ENCODE measurements around the gene CHRNA1. TPM values are rescaled to one million over a fixed set of nuclear protein-coding genes. Genes with fewer than 3 reads are reported as not detected.

CHRNA1 gene
- total RNA-seq, 1 donor from 2014 or later, result 0.41 TPM

- Mint-ChIP-seq H3K9me3 (ENCODE audit: unreplicated experiment) (no peaks in the 10 kb centered on the region), H3K36me3 (ENCODE audit: low read depth, unreplicated experiment) (no peaks in the 10 kb centered on the region), H3K4me1 (ENCODE audit: unreplicated experiment) (peaks cover 7% of the 10 kb centered on the region), H3K4me3 (ENCODE audit: unreplicated experiment) (no peak overlapping the region), H3K27me3 (ENCODE audit: unreplicated experiment) (no peaks in the 10 kb centered on the region), H3K27ac (ENCODE audit: unreplicated experiment) (no peak overlapping the region)
- TF ChIP-seq CTCF (IDR thresholded peaks at IDR 0.05; ENCODE audit: unreplicated experiment), result no peak
- DNase-seq (ENCODE audit: low spot score), result no peak
These were observed 23.4 kb upstream of the CHRNA1 start for GRCh38 chr2:174787487-174788205.

- no peaks in the 10 kb centered on the region for H3K36me3 Mint-ChIP-seq (ENCODE audit: low read depth, unreplicated experiment)
- no peaks in the 10 kb centered on the region for H3K9me3 Mint-ChIP-seq (ENCODE audit: unreplicated experiment)
- no peak for DNase-seq (ENCODE audit: low spot score)
- TF ChIP-seq CTCF (IDR thresholded peaks at IDR 0.05; ENCODE audit: unreplicated experiment), result no peak
- H3K4me1 Mint-ChIP-seq (ENCODE audit: unreplicated experiment), result peaks cover 4% of the 10 kb centered on the region
- no peaks in the 10 kb centered on the region for H3K27me3 Mint-ChIP-seq (ENCODE audit: unreplicated experiment)
- H3K27ac Mint-ChIP-seq (ENCODE audit: unreplicated experiment), result no peak overlapping the region
- no peak overlapping the region for H3K4me3 Mint-ChIP-seq (ENCODE audit: unreplicated experiment)
These were observed 21.9 kb upstream of the CHRNA1 start for GRCh38 chr2:174786066-174786725.

- no peaks in the 10 kb centered on the region for H3K9me3 Mint-ChIP-seq (ENCODE audit: unreplicated experiment)
- no peak for TF ChIP-seq CTCF (IDR thresholded peaks at IDR 0.05; ENCODE audit: unreplicated experiment)
- no peaks in the 10 kb centered on the region for H3K36me3 Mint-ChIP-seq (ENCODE audit: low read depth, unreplicated experiment)
- H3K27me3 Mint-ChIP-seq (ENCODE audit: unreplicated experiment), result no peaks in the 10 kb centered on the region
- H3K4me1 Mint-ChIP-seq (ENCODE audit: unreplicated experiment), result peaks cover 4% of the 10 kb centered on the region
- no peak overlapping the region for H3K4me3 Mint-ChIP-seq (ENCODE audit: unreplicated experiment)
- DNase-seq (ENCODE audit: low spot score), result no peak
- H3K27ac Mint-ChIP-seq (ENCODE audit: unreplicated experiment), result no peak overlapping the region
These were observed 21.2 kb upstream of the CHRNA1 start for GRCh38 chr2:174785481-174785880.

GRCh38 chr2:174784909-174785308 is 20.6 kb upstream of the CHRNA1 start:
- Mint-ChIP-seq H3K9me3 (ENCODE audit: unreplicated experiment) (no peaks in the 10 kb centered on the region), H3K4me1 (ENCODE audit: unreplicated experiment) (peaks cover 2% of the 10 kb centered on the region), H3K27ac (ENCODE audit: unreplicated experiment) (no peak overlapping the region), H3K4me3 (ENCODE audit: unreplicated experiment) (no peak overlapping the region), H3K27me3 (ENCODE audit: unreplicated experiment) (no peaks in the 10 kb centered on the region), H3K36me3 (ENCODE audit: low read depth, unreplicated experiment) (peaks cover 3% of the 10 kb centered on the region)
- TF ChIP-seq CTCF (IDR thresholded peaks at IDR 0.05; ENCODE audit: unreplicated experiment), result no peak
- DNase-seq (ENCODE audit: low spot score), result no peak

- no peak for TF ChIP-seq CTCF (IDR thresholded peaks at IDR 0.05; ENCODE audit: unreplicated experiment)
- Mint-ChIP-seq H3K27ac (ENCODE audit: unreplicated experiment) (no peak overlapping the region), H3K36me3 (ENCODE audit: low read depth, unreplicated experiment) (peaks cover 3% of the 10 kb centered on the region), H3K4me3 (ENCODE audit: unreplicated experiment) (no peak overlapping the region), H3K9me3 (ENCODE audit: unreplicated experiment) (no peaks in the 10 kb centered on the region), H3K27me3 (ENCODE audit: unreplicated experiment) (peaks cover under 1% of the 10 kb centered on the region), H3K4me1 (ENCODE audit: unreplicated experiment) (peaks cover 4% of the 10 kb centered on the region)
- DNase-seq (ENCODE audit: low spot score), result no peak
These were observed 20.0 kb upstream of the CHRNA1 start for GRCh38 chr2:174784316-174784715.

All from endothelial cell (in vitro differentiated cells).